ENCODE results near the gene STMND1.

The STMND1 gene

DNA sequence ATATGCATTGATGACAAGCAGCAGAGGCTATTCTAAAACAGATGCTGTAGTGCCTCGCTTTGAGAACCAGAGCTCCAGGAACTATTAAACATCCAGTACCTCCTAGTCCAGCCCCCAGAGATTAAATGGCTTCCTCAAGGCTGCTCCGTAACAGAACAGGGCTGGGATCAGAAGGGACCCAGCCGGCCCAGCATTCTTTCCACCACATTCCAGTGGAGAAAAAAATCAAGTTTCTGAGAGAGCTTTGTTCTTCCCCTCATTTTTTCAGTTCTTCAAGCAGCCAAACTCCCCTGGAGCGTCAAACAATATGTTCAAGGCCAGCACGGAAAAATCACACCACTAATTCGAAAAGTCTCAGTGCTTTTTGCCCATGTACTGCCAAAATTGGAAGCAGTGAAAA, 5.8 kb upstream of the STMND1 start:
- TF ChIP-seq, protein P1, sequence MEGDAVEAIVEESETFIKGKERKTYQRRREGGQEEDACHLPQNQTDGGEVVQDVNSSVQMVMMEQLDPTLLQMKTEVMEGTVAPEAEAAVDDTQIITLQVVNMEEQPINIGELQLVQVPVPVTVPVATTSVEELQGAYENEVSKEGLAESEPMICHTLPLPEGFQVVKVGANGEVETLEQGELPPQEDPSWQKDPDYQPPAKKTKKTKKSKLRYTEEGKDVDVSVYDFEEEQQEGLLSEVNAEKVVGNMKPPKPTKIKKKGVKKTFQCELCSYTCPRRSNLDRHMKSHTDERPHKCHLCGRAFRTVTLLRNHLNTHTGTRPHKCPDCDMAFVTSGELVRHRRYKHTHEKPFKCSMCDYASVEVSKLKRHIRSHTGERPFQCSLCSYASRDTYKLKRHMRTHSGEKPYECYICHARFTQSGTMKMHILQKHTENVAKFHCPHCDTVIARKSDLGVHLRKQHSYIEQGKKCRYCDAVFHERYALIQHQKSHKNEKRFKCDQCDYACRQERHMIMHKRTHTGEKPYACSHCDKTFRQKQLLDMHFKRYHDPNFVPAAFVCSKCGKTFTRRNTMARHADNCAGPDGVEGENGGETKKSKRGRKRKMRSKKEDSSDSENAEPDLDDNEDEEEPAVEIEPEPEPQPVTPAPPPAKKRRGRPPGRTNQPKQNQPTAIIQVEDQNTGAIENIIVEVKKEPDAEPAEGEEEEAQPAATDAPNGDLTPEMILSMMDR (IDR thresholded peaks at IDR 0.05; ENCODE audit: insufficient read depth, low read length, missing control alignments) = no peak

DNA sequence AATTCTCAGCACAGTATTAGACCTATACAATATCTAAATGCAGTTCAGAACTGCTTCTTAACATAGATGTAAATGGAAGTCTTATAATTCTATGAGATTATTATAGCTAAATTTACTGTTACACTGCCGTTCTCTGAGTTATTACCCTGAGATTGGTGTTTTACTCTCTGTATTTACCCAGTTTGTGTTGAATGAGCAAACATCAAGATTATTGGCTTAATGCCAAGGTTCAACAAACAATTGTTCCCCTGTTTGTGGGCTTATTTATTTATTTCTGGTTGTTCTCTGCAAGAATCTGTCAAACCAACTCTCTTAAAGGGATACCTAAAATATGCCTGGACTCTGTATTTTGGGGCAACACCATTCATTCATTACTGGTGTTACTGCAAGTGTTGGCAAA, 5.2 kb upstream of the STMND1 start:
- no peak overlapping the region for H3K4me3 ChIP-seq (ENCODE audit: low read depth, low read length)
- CTCF ChIA-PET = interaction anchor here (1.4 to 7.2 kb wide), 4 partner anchors 8 to 757 kb away, joined by 3 to 66 read pairs (median 10); no protein-coding TSS in a partner anchor
- TF ChIP-seq, protein P1 (IDR thresholded peaks at IDR 0.05; ENCODE audit: insufficient read depth, low read length, missing control alignments) = no peak
- POLR2A ChIA-PET = no interaction called here
- no peak for DNase-seq (ENCODE audit: low read depth, low spot score)

More for the DNA sequence above, 5.8 kb upstream of the STMND1 start:
- POLR2A ChIA-PET = no interaction called here
- H3K4me3 ChIP-seq (ENCODE audit: low read depth, low read length) = no peak overlapping the region
- no peak for DNase-seq (ENCODE audit: low read depth, low spot score)
- CTCF ChIA-PET = interaction anchor here (1.4 to 7.2 kb wide), 4 partner anchors 7 to 756 kb away, joined by 3 to 66 read pairs (median 10); no protein-coding TSS in a partner anchor

DNA sequence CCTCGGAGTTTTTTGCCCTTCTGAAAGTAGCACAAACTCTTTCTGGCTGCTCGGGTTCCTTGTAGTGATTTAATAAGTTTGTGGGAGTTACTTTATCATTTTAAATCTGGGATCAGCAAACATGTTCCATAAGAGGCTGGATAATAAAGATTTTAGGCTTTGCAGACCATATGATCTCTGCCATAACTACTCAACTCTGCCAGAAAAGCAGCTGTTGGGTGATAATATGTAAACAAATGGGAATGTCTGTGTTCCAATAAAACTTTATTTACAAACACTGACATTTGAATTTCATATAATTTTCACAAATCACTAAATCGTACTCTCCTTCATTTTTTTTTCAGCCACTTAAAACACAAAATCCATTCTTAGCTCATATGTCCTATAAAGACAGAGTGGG, 3.9 kb upstream of the STMND1 start:
- TF ChIP-seq, protein P1 (IDR thresholded peaks at IDR 0.05; ENCODE audit: insufficient read depth, low read length, missing control alignments) = no peak
- ChIA-PET CTCF (interaction anchor here (2.1 to 7.2 kb wide), 2 partner anchors 9 to 335 kb away, joined by 5 to 66 read pairs; no protein-coding TSS in a partner anchor), POLR2A (no interaction called here)
- no peak for DNase-seq (ENCODE audit: low read depth, low spot score)
- H3K4me3 ChIP-seq (ENCODE audit: low read depth, low read length) = no peak overlapping the region

DNA sequence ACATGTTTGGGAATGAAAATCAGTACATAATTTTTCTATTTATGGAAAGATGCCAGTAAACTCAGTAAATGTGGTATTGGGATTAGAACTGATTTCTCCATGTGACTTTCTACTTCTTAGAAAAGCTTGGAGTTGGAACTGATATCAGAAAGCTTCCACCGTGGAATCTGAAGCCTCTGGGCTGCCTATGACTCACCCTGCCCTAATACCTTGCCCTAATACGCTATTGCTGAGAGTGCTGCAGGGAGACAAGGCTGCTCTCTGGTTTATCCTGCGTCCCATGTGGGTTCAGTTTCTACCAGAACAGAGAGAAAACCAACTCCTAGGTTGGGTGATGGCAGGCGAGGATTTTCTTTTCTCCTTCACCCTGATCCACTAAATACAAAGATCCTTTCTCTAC, 3.3 kb upstream of the STMND1 start:
- TF ChIP-seq, protein P1 (IDR thresholded peaks at IDR 0.05; ENCODE audit: insufficient read depth, low read length, missing control alignments) = no peak
- ChIA-PET CTCF (interaction anchor here (2.1 to 7.2 kb wide), 2 partner anchors 10 to 335 kb away, joined by 5 to 66 read pairs; no protein-coding TSS in a partner anchor), POLR2A (no interaction called here)
- no peak for DNase-seq (ENCODE audit: low read depth, low spot score)
- H3K4me3 ChIP-seq (ENCODE audit: low read depth, low read length) = no peak overlapping the region

DNA sequence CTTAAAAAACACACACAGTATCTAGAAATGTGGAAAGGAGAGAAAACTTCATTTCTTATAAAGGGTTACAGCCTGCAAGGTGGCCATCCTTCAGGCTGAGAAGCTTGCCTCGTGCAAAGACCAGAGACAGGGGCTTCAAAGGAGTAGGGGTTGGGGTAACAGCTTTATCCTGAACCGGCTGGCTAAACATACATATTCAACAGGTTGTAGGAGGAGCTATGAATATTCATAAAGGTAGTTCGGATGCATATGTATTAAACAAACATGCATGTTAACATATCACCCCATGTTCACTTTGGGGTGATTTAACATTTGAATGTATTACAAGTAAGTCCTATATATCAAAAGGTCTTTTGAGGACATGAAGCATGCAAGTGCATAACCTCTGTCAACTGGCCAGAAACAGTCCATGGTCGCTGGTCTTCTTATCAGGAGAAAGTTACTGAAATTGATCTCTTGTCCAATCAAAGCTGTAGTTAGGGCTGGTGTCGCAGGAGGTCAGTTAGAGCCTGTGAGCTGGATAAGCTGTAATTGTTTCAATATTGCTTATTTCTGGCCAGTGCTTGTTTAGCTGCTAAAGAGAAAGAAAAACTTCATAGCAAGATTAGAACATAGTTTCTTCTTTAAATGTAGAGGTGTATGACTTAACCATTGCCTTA, 2.3 kb upstream of the STMND1 start:
- POLR2A ChIA-PET = no interaction called here

DNA sequence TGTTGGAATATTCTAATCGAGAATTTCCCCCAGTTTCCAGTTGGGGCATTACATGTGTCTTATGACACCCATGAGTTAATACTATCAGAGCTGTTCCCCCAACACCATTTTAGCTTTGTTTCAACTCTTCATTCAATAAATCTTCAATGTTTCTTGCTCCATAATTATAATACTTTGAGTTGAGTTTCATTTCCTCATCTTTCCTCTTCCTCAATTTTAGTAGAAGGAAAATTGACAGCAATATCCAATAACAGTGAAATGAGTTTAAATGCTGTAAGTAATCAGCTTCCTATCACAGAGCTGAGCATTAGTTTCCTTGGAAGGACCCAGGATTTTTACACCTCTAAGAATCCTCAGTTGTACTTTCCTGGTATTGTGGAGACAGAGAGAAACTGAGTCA, 1.0 kb upstream of the STMND1 start:
- no peak overlapping the region for H3K4me3 ChIP-seq (ENCODE audit: low read depth, low read length)
- TF ChIP-seq, protein P1 (IDR thresholded peaks at IDR 0.05; ENCODE audit: insufficient read depth, low read length, missing control alignments) = no peak
- CTCF ChIA-PET = interaction anchor here (0.9 to 7.2 kb wide), 3 partner anchors 9 to 135 kb away, joined by 3 to 66 read pairs (median 3); no protein-coding TSS in a partner anchor
- POLR2A ChIA-PET = no interaction called here
- no peak for DNase-seq (ENCODE audit: low read depth, low spot score)

More for the DNA sequence above, 2.3 kb upstream of the STMND1 start:
- TF ChIP-seq, protein P1 (IDR thresholded peaks at IDR 0.05; ENCODE audit: insufficient read depth, low read length, missing control alignments) = no peak
- no peak for DNase-seq (ENCODE audit: low read depth, low spot score)
- CTCF ChIA-PET = interaction anchor here (2.1 to 7.2 kb wide), 2 partner anchors 11 to 336 kb away, joined by 5 to 66 read pairs; no protein-coding TSS in a partner anchor
- no peak overlapping the region for H3K4me3 ChIP-seq (ENCODE audit: low read depth, low read length)
